Mammary epithelial cell (primary cell): ENCODE data around the gene SSH3.

Experiments used
- EZH2 ChIP-seq: IDR thresholded peaks from 2 replicates; pipeline ENCODE4 v1.6.1; 2012; ENCODE audit warnings: low read length, inconsistent platforms, borderline replicate concordance
- TF ChIP-seq, protein P1 (sequence below), 2 donors: IDR thresholded peaks in 1 of 2; conservative IDR thresholded peaks in 1 of 2; 2 replicates each; pipeline ENCODE4 v1.5.1; 2011 to 2012; ENCODE audit warnings: inconsistent platforms in 2 of 2, low read length in 2 of 2, mild to moderate bottlenecking in 2 of 2, control low read depth in 1 of 2, low read depth in 1 of 2; ENCODE audit not compliant: insufficient read depth in 1 of 2; ENCODE audit errors: extremely low read depth in 1 of 2

DNA sequence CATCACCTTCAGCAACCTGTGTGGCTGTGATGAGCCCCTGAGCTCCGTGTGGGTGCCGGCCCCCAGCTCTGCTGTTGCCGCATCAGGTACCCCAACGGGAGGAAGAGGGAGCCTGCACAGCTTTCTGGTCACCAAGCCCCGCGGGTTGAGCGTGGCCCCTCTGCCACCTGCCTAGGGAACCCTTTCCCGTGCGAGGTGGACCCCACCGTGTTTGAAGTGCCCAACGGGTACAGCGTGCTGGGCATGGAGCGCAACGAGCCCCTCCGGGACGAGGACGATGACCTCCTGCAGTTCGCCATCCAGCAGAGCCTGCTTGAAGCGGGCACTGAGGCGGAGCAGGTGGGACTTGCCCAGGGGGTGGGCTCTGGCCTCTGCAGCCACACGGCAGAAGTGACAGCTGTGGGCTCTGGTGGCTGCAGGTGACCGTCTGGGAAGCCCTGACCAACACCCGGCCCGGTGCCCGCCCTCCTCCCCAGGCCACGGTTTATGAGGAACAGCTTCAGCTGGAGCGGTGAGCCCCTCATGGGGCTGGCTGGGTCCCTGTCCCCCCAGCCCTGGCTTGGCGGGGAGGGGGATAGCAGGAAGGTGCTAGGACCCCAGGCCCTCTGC, 1.9 kb upstream of the SSH3 start:
- no peak for TF ChIP-seq EZH2
- TF ChIP-seq, protein P1, sequence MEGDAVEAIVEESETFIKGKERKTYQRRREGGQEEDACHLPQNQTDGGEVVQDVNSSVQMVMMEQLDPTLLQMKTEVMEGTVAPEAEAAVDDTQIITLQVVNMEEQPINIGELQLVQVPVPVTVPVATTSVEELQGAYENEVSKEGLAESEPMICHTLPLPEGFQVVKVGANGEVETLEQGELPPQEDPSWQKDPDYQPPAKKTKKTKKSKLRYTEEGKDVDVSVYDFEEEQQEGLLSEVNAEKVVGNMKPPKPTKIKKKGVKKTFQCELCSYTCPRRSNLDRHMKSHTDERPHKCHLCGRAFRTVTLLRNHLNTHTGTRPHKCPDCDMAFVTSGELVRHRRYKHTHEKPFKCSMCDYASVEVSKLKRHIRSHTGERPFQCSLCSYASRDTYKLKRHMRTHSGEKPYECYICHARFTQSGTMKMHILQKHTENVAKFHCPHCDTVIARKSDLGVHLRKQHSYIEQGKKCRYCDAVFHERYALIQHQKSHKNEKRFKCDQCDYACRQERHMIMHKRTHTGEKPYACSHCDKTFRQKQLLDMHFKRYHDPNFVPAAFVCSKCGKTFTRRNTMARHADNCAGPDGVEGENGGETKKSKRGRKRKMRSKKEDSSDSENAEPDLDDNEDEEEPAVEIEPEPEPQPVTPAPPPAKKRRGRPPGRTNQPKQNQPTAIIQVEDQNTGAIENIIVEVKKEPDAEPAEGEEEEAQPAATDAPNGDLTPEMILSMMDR (conservative IDR thresholded peaks at IDR 0.05 in 1 of 2, IDR thresholded peaks at IDR 0.05 in 1 of 2; ENCODE audit: extremely low read depth in 1 of 2, insufficient read depth in 1 of 2, low read depth in 1 of 2, low read length in 2 of 2): no peak
